HL-60/S4 treated with retinoic acid at 250 ng/mL for 4 days and 3 days (cell line): ENCODE data around the gene UCK2.

ENCODE experiments used
- in situ Hi-C: fragments of 300-500 bp; cut with MboI; formaldehyde crosslinking; loops from 2 replicates; pipeline ENCODE4 v1.7.0; 2022; ENCODE audit warnings: low sequenced_read_pairs

Gene UCK2

DNA sequence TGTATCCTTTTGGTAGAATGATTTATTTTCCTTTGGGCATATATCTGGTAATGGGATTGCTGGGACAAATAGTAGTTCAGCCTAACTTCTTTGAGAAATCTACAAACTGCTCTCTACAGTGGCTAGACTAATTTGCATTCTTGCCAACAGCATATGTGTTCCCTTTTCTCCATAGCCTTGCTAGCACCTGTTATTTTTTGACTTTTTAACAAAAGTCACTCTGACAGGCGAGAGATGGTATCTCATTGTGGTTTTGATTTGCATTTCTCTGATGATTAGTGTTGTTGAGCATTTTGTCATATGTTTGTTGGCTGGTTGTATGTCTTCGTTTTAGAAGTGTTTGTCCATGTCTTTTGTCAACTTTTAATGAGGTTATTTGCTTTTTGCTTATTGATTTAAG lies 99.8 kb downstream of the UCK2 start:
- in situ Hi-C loops, result loop anchor here (25.0 kb wide), 1 partner anchor 560 kb away; no protein-coding TSS in a partner anchor

DNA sequence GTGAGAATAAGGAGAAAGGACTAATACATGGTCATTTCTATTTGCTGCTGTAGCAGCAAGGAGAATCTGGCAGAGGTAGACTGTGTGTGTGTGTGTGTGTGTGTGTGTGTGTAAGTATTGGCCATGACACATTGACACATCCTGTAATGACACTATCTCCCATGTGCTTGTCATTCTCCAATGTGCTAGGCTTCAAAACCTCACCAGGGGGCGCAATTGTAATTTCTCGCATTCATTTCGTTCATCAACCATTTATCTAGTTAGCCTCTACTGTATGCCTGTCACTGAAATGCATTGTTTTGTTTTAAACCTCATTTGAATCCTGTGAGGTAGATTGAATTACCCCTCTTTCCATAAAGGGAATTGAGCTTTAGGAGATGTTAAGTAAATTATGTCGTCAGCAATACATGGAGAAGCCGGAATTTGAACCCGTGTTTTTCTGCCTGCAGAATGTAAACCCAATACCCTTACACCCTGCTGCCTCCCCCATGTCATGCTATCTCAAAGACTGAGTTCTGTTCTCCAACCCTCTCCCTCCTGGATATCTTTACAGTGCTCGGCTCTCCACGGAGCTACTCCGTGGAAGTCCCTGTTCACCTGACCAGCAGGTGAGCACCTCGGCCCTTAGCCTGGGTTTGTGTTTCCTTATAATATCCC lies 100.8 kb downstream of the UCK2 start:
- in situ Hi-C loops, result loop anchor here (25.0 kb wide), 1 partner anchor 559 kb away; no protein-coding TSS in a partner anchor

DNA sequence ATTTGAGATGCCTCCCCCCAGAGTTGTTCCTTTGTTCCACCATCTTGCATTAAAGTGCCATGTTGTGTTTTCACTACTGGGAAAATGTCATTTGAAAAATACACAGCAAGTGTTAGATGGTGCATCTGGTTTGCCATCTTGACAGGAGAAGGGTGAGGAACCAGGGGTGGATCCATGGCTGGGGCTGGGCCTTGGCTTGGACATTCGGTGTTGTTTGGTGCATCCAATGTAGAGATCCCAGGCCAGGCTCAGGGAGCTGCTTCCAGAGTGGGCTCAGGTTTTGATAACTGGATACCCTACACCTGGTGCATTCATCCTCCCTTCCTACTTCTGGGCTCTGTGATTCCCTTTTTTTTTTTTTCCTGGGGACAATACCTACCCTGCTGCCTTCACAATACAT lies 103.5 kb downstream of the UCK2 start:
- in situ Hi-C loops, result loop anchor here (25.0 kb wide), 1 partner anchor 556 kb away; no protein-coding TSS in a partner anchor

DNA sequence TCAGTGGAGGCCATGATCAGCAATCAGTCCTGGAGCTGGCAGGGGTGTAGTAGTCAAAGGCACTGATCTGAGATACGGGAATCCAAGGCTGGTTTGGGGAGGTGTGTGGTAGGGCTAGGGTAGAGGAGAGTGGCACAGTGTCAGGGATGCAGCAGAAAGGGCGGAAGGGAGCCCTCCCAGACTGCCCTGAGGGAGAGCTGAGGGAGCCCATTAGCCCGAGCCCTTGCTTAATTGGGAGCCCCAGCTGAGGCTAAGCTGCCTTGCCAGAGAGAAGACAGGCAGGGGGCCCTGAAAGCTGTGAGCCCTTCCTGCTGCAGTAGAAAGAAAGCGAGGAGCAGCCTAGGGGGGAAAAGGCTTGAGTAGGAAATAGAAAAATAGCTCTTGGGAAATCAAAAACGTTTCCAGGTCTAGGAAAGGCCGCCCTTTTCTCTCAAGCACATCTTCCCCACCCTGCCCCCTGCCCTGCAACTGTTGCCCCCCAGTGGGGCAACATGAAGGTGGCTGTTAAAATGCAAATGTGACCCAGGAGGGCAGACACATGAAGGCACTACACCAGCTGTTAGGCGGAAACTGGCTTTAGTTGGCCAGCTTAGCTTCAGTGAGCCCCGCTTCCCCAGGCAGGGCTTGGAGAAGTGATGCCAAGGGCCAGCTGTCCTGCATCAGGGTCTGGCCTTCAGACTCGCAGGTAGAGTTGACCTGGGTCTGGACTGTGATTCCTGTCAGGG lies 106.2 kb downstream of the UCK2 start:
- in situ Hi-C loops, result loop anchor here (25.0 kb wide), 1 partner anchor 554 kb away; no protein-coding TSS in a partner anchor

DNA sequence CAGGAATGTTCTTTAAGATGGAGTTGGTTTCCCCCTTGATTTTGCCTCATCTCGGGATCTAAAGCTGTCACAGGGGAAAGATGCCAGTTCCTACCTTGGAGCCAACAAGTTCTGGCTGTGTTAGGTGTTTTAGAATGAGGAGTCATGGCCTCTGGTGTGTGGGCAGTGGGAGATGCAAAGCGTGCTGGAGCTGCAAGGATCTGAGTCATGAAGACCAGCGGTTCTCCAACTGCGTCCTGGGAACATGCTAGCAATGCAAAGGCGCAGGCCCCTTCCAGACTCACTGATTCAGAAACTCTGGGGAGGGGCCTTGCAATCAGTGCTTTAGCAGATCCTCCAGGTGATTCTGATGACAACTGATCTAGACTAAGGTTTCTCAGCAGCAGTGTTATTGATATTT lies 109.1 kb downstream of the UCK2 start:
- in situ Hi-C loops, result loop anchor here (25.0 kb wide), 1 partner anchor 551 kb away; no protein-coding TSS in a partner anchor

DNA sequence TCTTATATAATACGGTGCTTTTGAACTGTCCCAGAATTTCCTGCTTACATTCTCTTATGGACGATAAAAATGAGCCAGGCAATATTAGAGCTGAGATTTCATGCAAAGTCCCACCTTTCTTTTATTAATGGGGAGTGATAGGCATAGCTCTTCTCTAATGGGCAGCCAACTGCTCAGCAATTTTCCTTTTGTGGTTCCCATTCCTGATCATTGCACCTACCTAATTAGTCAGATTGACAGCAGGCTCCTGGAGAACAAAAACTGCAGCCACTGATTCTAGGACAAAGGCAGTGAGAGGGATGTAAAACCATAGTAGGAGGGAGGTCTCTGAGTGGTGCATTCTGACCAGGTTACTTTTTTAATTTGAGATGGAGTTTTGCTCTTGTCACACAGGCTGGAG lies 110.4 kb downstream of the UCK2 start:
- in situ Hi-C loops, result loop anchor here (25.0 kb wide), 1 partner anchor 549 kb away; no protein-coding TSS in a partner anchor

DNA sequence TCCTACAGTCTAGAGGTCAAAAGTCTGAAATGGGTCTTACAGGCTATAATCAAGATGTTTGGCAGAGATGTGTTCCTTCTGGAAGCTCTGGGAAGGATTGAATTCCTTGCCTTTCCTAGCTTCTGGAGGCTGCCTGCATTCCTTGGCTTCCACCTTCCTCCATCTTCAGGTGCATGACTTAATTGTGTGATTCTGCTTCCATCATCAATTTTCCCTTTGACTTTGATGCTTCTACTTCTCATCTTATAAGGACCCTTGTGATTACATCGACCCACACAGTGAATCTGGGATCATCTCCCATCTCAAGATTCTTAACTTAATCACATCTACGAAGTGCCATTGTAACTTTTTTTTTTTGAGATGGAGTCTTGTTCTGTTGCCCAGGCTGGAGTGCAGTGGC lies 111.4 kb downstream of the UCK2 start:
- in situ Hi-C loops, result loop anchor here (25.0 kb wide), 1 partner anchor 548 kb away; no protein-coding TSS in a partner anchor

DNA sequence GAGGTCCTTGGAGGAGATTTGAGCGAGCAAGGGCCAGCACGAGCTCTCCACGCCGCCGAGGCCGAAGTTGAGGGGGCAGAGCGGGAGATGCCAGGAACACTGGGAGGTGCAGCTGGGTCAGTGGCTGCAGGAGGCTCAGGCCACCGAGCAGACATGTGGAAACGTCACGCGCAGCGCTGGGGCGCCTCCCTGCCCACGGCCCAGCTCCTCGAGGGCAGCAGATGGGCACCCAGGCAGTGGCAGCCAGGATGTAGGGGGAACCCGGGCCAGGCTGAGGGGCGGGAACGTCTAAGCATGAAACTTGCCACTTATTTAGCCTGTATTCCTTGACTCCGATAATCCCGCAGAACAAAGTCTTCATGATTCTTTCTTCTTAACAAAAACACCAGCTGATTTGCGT lies 114.1 kb downstream of the UCK2 start:
- in situ Hi-C loops, result loop anchor here (25.0 kb wide), 1 partner anchor 546 kb away; no protein-coding TSS in a partner anchor

DNA sequence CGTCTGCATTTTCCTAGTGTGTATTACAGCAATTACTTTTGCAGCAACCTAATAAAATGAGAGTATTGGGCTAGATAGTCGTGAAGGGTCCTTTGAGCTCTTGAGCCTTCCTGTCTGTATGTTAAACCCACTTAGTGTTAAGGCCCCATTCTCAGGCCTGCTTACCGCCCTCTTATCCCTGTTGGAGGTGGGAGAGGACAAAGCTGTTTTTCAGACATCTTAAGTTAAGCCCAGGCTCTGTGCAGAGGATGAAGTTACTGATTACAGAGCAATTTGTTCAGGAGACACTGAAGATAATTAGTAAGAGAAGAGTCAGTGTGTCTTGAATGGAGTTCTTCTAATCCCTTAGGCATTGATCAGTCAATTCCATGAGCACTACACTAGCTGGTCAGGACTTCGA lies 114.6 kb downstream of the UCK2 start:
- in situ Hi-C loops, result loop anchor here (25.0 kb wide), 1 partner anchor 545 kb away; no protein-coding TSS in a partner anchor

DNA sequence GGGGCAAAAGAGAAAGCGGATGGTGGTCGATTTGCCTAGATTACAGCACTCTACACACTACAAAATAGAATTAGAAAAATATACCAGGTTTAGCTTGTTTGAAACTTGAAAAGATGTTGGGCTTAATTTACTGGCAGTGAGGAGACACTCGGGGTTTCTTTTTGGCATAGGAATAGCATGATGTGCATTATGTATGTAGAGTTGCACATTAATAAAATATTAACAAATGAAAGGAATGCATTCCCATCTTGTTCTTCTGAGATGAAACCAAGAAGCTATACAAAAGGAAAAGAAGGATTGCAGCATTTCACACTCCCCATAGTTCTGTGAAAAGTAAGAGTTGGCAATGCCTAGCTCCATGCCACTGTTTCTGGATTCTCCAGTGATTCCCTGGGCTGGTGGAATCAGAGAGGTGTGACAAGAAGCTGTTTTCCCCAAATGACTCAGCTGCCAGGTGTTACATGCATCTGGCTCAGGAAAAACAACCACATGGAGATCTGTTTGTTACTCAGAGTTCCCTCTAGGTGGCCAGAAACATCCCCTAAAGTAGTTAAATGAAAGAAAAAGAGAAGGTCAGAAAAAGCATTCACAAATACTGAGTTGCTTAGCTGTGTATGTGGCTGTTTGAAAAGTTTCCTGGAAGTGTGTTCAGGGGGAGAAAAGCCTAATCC lies 115.6 kb downstream of the UCK2 start:
- in situ Hi-C loops, result loop anchor here (25.0 kb wide), 1 partner anchor 544 kb away; no protein-coding TSS in a partner anchor

DNA sequence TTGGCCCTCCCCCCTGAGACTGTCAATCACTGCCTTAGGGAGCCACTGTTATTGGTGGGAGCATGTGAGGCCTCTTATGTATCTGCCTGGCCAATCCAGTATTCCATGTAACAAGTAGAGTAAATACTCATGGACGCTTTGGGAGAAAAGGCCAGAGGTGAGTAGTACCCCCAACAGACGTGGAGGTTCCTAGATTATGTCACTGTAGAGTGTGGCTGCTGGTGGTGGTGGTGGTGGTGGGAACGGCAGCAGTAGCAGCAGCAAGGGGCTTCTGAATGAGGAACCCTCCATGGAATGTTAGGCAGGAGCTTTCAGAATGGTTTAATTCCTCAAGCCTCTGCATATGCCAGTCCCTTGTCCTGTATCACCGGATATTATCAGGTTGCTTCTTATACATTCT lies 118.5 kb downstream of the UCK2 start:
- in situ Hi-C loops, result loop anchor here (25.0 kb wide), 1 partner anchor 541 kb away; no protein-coding TSS in a partner anchor

DNA sequence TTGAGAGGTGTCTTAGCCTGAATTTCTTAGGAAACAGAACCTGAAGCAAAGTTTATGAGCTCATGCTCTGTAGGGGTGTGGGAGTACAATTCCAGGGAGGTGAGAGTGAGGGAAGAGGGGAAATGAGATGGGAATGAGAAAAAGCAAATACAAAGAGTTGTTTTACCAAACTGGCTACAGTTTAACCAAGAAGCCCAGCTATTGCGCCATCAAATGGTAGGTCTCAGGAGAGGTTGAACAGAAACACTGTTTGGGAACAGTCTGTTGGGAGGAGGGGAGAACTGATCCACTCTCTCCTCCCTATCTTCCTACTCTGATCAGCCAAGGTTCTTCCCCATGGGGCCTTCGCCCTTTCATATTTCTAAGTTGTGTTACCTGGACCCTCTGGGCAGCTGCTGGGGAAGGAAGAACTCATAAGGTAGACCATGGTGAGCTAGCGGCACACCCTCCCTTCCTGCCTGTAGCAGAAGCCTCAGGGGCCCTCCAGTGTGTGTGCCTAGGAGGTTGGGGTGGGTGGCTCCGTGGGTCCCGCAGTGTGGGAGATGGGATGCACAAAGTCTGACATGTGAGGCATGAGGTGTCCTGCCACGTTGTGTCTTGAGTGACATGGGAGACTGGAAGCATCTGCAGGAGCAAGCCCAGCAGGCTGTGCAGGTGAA lies 120.5 kb downstream of the UCK2 start:
- in situ Hi-C loops, result loop anchor here (25.0 kb wide), 1 partner anchor 539 kb away; no protein-coding TSS in a partner anchor

DNA sequence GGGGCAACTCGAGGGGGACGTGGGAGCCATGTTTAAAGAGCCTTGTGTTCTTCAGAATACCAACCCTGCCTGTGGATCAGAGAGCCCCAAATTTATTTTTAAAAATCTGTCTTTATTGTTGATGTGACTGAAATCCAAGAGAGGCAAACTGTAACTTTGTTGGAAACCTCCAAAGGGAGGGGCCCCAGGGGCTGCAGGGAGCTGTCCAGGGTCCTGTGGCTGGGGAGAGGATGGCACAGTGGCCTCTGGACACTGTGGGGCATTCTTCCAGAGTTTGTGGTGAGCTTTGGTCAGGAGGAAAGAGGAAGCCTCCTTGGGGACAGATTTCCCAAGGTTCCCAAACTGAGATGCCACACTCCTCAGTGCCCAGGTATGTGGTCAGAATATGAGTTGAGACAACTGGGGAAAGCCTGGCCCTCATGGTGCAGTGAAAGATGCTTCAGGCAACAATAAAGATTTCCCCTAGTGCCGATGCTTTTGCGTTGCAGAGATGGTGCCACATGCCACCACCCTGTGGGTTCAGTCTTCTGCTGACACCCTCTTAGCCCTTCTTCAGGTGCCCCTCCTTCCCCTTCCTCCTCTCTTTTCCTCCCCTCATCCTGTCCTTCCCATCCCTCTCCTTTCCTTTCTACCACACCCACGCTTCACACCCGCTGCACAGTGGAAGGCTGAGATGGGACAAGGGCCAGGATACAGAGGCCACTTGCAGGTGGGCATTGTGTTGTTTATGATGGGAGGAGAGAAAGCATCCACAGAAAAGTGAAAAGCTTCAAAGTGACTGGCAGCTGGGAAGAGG lies 122.1 kb downstream of the UCK2 start:
- in situ Hi-C loops, result loop anchor here (25.0 kb wide), 1 partner anchor 538 kb away; no protein-coding TSS in a partner anchor

DNA sequence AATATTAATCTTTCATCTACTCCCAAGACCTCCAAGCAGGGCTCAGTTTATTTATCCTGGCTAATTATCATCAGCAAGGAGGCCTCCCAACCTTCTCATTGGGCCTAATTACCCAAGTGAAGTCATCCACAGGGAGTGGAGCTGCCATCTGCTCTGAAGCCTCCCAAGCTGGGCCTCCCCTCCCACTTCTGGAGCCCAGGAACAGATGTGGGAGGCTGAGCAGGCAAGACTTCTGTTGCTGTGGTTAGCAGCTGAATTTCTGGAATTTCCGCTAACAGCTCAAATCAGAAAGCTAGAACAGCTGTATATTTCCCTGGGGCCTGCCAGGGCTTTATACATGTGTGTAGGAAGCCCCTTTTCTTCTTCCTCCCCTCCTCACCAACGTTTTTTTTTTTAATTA lies 127.5 kb downstream of the UCK2 start:
- in situ Hi-C loops, result no loop called here

DNA sequence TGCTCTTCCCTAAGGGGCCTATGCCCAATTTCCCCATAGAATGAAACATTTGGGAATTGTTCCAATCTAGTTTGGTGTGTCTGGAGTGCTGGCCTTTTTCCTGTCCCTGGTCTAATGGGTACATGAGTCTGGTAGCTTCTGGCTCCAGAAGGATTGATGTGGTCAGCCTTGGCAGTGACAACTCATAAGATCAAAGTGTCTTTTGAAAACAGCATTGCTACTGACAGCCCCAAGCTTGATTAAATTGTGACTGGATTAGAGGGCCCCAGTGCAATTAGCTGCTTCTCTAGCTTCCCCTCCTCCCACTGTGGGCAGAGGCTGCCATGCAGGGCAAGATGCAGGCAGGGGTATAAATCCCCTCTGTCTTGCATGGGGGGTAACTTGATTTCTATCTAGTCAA lies 130.9 kb downstream of the UCK2 start:
- in situ Hi-C loops, result no loop called here

DNA sequence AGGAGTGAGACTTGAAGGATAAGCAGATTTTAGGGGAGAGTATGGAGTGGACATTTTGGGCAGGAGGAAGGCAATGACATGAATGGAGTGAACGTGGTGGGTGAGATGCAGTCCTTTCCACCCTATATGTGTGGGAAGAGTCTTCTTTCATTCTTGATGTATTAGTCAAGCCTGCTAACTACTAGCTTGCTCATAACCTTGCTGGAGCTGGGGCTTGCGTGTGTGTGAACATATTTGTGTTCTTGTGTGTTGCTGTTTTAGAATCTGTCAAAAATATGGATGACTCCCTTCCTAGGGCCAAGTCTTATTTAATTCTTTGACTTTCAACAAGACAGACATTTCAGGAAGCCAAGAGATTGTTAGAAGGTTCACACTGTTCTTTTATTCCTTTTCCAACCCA lies 132.7 kb downstream of the UCK2 start:
- in situ Hi-C loops, result no loop called here

DNA sequence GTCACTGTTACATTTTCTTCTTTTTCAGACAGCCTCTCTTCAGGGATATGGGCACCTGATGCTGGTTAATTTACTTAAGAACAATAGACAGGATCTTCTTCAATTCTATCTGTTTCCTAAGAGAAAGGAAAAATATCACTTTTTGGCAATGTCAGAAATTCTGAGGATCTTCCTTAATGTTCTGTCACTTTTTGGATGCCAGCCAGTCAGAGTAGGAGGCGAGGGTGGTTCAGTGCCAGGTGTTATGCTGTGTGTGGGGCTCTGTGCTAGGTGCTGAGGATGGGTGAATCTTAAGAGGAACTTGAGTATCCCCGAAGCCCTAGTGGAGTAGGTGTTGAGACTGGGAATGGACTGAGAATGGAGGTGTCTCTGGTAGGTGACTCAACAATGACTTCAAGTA lies 133.5 kb downstream of the UCK2 start:
- in situ Hi-C loops, result no loop called here
